Measurements from ENCODE around the gene INTS2.

GRCh38 chr17:61877837-61878236 lies 49.9 kb downstream of the INTS2 start:
- TF ChIP-seq EZH2 (IDR thresholded peaks at IDR 0.05; ENCODE audit: borderline replicate concordance, insufficient read depth, low read depth, low read length, poor library complexity, severe bottlenecking) (no peak), CTCF (IDR thresholded peaks at IDR 0.05) (no peak)

All from B cell (primary cell).